Endometrium (tissue), 2 donors: ENCODE measurements around the gene SDK1.

Experiments used
- FAIRE-seq: peaks from 2 replicates; lab custom pipeline; 2012; peaks lifted over from hg19 to GRCh38; lab: Jason Lieb, UNC
- donor health status: control.
- donor health status: control.

SDK1 gene

DNA sequence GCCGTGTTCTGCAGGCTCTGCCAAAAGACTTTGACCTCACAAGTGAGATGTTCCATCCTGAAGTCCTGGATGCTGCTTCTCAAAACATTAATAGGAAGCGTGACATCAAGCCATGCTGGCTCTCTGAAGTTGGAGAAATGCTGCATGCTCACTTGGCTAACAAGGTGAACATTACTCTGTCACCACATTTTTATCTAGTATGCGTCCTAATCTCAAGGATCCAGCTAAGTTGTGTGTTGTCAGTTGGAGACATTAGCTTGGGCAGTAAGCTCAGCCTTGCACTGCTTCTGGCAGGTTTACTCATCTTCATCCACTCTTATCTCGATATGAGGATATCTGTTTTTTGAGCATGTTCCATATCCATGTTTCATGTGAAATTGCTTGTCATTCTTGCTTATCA lies 165.2 kb downstream of the SDK1 start:
- FAIRE-seq: no peak

DNA sequence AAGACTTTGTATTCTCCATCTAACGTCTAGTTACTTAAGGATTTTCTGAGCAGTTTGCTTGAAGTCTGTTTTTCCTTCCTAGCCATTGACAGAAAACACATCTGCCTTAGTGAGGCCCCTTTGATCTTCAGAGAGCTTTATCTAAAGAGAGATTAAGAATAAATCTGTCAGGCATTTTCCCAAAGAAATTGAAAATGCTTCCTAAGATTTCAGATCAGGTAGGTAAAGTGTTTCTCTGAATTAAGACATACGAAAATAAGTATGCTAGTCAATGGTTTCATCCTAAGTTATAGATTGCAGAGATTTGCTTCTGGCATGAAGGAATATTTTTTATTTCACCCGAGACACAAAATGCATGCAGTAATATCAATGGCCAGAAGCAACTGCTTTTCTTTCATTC lies 168.6 kb downstream of the SDK1 start:
- no peak for FAIRE-seq

DNA sequence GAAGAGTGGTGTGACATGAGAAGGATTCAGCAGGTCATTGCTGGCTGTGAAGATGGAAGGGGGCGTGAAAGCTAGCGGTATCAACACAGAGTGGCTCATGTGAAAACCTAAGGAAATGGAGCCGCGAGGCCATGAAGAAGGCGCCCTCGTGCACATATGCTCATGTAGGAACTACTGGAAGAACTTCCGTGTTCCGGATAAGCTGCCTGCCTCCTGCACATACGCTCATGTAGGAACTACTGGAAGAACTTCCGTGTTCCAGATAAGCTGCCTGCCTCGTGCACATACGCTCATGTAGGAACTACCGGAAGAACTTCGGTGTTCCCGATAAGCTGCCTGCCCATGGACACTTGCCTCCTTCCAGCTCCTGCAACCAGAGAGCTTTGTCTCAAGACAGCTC lies 179.1 kb downstream of the SDK1 start:
- FAIRE-seq: no peak

DNA sequence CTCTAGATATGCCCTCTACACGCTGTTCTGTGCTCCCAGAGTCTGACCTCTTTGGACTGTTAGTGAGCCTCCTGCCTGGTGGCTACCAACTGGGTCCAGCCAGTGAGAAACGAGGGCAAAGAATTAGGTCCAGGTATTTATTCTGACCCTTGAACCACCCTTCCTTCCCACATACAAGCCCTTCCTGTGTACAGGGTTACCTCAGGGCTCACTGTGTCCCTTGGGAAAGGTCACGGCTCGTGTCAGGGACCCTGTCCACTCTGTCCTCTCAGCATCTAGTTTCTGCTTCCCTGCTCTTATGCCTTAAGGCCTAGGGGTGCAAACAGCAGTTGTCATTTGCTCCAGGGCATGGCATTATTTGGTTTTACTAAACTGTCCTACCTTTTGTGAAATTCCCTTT lies 180.4 kb downstream of the SDK1 start:
- no peak for FAIRE-seq

DNA sequence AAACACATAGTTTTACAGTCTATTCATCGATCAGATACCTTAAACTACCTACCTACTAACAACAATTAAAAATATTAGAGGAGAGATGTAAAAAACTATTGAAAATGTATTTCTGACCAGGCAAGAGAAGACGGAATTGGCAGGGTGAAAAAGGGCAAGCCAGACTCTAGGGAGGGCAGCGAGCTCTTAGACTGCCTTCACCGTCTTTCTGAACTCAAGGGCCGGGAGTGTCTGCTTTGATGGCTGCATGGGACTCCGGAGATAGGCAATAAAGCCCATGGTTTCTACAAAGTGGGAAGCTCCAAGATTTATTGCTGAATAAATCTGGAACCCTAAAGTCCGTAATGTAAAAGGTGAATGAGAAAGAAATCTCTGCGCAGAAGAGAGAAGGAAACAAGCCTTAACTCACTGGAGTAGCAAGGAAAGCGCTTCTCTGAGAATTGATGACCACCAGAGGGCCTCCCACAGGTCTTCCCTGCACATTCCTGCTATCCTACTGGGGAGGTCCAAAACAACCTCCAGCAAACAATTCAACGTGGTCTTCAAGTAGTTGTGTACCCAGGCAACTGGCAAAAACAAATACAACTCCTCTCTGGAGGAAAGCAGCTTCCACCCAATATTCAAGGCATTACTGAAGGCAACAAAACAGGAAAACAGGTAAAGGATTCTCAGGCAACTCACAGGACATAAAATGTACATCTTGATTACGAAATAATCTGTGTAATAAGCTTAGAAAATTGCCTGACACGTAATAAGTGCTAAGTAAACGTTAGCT lies 181.3 kb downstream of the SDK1 start:
- FAIRE-seq: no peak

DNA sequence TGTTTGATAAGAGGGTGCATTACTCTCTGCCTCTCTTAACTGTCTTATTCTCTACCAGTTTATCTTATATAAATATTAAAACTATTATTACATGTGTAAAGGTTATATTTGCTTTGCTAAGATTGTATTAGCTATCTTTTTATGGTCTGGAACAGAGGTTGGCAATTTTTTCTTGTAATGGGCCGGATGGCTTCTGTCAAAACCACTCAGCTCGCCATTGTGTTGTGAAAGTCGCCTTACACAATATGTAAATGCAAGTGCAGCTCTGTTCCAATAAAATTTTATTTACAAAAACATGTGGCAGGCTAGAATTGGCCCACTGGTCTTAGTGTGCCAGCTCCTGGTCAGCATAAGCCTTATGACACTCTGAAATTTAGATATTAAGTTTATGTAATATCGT lies 185.8 kb downstream of the SDK1 start:
- FAIRE-seq: no peak

DNA sequence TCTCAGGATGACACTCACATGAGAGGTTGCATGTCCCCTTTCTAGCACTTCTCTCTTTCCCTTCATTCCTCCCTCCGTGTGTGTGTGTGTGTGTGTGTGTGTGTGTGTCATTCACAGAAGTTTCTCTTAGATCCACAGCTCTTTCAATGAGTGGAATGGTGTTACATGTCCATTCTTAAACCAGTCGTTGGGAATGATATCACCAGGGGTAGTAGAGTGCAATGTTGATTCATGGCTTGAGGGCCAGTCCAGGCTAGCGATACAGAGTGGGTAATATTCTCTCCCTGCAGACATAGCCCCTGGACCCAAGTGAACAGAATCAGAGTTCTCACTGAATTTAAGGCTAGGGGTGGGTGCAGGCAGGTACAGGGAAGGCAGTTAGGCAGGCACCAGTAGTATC lies 187.8 kb downstream of the SDK1 start:
- FAIRE-seq: no peak

DNA sequence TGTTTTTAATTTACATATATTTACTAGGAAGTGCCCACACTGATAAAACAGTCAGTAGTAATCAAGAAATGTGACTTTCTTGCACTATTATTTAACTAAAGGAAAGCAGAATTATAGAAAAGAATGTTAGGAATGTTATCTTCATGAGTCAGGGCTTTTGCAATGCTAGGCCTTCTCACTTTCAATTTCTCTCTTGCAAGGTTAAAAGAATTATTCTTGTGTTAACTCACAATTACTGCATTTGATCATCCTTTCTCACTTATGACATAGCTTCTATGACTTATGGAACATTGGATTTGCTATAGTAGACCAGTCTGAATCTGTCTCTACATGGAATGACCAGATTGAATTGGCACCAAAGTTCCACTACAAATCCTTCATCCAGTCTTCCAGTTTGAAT lies 192.4 kb downstream of the SDK1 start:
- no peak for FAIRE-seq

DNA sequence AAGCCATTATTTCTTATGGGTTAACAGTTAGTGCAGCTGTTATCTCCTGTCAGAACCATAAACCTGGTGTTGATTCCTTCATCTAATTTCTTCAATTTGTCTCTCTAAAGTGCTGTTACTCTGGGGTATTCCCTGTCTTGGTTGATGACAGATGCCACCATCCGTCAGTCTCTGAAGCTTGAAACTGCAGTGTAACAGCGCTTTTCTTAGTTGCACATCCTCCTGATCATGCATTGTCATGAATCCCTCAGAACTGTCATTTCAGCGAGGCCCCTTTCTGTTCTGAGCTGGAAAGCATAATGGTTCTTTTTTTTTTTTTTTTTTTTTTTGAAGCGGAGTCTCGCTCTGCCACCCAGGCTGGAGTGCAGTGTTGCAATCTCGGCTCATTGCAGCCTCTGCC lies 193.9 kb downstream of the SDK1 start:
- FAIRE-seq: no peak

DNA sequence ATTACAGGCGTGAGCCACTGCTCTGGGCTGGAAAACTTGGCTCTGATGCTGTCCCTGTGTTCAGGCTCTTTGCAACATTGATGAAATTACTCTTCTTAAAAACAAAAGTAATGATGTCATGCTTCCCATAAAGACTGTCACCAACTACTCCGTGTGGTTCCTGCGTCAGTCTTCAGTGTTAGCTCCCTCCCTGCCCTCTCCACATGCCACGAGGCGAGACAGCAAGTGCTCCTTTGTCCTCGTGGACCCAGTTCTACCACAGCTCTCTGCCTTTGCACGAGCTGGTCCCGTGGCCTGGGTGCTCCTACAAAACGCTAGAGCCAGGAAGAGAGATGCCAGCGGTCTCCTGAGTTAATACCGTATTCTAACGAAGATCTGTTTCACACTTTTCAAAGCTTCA lies 194.5 kb downstream of the SDK1 start:
- no peak for FAIRE-seq

DNA sequence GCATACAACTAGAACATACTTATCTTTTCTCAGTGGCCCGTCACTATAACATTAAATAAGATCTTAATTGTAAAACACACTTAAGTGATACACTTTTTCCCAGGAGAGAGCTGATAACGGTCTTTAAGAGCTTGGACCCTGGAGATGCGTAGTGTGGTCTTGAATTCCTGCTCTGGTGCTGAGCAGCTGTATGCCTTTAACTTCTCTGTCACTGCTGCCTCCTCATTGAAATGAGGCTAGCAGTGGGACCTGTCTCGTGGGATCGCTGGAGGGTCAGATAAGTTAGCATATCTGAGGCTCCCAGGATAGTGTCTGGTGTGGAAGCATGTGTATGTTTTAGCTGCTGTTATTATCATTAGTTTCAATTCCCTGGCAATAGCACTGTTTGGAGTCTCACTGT lies 194.9 kb downstream of the SDK1 start:
- no peak for FAIRE-seq

DNA sequence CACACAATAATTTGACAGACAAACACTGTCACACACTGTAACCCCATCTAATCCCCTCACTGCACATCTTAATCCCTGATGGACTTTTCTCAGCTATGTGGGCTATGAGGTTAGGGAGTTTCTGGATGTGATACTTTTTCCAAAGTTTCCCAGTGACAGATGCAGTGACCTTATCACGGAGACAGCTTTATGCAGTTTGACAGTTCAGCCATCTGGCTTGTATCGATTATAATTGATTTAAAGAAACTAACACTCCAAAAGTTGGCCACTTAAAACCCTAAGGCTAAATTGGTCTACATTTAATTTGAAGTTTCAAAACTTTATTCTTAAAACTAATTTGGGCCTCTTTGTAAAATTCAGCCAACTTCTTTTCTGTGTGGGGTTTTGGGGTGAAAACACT lies 196.7 kb downstream of the SDK1 start:
- no peak for FAIRE-seq

DNA sequence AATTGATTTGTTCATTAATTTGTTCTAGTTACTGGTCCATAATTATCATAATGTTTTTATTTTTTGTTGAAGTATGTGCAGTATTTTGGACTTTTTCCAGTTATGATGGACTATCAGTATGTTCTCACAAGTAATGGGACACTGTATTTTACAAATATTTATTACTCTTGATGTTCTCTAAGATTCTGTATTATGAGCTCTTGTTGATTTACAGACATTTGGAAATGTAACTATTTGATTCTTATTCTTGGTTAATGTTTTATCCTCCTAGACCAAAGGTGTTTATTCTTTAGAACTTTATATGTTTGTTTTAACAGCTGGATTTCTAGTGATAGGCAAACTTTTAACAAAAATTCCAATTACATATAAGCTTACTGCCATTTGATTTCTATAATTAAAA lies 200.6 kb downstream of the SDK1 start:
- no peak for FAIRE-seq

DNA sequence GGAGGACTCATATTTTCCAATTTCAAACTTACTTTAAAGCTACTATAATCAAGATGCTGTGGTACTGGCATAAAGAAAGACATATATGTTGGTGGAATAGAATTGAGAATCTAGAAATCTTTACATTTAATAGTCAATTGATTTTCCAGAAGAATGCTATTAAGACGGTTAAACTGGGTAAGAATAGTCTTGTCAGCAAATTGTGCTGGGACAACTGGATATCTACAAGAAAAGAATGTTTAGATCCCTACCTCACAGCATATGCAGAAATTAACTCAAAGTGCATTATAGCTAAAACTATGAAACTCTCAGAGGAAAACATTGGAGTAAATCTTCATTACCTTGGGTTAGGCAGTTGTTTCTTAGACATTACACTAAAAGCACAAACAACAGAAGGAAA lies 203.3 kb downstream of the SDK1 start:
- FAIRE-seq: no peak

DNA sequence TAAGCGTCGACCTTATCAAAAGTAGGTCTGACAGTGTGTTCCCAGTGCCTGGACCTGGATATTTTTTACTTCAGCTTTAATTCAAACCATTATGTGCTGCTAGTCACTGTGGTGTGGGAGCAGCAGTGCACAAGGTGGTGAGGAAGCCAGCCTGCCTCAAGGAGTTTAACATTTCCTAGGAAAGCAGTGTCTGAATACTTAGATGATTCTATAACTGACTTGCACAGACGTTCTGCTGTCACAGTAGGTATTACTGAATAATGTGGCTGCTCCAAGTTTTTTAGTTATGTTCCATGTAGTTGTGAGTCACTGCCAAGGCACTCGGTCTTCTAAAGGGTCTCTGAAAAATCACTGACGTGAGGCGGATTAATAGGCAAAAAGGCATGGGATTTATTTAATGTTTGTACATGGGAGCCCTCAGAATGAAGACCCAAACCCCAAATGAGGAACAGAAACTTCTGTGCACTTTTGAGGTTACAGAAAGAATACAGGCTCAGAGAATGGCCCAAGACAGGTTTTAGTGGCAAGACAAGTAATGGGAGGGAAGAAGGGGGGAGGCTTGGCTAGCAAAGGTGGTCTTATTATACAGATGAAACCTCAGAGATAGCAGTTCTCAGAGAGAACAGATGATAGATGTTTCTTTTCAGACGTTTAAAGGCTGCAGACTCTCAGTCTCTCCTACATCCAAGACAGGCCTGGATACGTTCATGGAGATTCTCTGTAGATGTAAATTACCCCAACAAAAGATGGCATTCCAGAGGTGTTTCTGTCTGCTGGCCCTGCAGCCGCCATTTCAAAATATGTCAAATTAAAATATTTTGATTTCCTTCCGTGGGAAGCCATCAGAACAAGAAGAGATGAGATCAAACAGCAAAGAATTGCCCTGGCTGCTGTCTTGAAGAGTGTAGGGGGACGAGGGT lies 209.3 kb downstream of the SDK1 start:
- FAIRE-seq: no peak

DNA sequence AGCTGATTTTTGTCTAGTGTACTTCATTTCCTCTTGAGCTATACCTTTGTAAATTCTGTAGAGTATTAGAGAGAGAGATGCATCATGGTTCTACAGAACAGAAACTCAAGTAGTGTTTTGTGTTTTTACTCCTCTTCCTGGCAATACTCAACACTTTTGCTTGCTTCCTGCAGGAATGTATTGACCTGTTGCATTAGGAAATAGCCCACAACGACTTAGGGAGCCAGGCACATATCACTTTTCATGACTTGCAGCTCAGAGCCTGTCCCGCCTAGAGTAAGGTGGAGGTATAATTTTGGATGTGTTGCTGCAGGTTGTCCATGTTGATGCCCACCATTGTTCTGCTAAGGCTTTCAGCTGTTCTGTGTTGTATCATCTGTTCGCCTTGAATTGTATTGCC lies 216.3 kb downstream of the SDK1 start:
- FAIRE-seq: no peak

DNA sequence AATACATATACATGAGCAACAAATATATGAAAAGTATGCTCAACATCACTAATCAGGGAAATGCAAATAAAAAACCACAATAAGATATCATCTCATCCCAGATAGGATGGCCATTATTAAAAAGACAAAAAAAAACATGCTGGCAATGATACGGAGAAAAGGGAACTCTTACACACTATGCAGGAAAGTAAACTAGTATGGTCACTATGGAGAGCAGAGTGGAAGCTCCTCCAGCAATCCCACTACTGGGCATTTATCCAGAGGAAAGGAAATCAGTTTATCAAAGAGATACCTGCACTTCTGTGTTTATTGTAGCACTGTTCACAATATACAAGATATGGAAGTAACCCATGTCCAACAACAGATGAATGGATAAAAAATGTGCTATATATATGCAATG lies 217.5 kb downstream of the SDK1 start:
- no peak for FAIRE-seq

DNA sequence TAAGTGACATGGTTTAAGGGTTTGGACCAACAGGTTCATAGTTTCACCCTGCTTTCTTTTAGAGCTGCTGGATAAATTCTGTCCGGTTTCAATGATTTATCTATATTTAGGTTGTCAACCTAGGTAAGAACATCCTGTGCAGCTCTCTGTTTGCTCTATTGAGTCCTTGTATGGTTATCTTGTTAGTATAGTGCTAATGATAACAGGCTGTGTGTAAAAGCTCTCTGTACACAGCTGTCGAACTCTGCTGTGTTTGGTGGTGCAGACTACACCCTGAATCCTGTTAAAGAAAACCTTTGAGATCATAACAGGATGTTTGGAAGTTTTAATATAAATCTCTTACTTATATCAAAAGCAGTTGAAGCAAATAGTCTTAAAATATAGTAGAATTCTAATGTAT lies 219.2 kb downstream of the SDK1 start:
- no peak for FAIRE-seq

DNA sequence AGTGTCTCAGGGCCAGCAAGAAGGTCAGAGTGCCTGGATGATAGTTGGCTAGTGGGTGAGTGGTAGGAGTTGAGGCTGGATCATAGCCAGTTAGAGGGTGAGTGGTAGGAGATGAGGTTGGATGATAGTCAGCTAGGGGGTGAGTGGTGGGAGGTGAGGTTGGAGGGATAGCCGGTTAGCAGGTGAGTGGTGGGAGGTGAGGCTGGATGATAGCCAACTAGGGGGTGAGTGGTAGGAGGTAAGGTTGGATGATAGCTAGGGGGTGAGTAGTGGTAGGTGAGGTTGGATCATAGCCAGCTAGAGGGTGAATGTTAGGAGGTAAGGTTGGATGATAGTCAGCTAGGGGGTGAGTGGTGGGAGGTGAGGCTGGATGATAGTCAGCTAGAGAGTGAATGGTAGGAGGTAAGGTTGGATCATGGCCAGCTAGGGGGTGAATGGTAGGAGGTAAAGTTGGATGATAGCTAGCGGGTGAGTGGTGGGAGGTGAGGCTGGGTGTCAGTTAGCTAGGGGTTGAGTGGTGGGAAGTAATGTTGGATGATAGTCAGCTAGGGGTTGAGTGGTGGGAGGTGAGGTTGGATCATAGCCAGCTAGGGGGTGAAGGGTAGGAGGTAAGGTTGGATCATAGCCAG lies 226.6 kb downstream of the SDK1 start:
- FAIRE-seq: no peak

DNA sequence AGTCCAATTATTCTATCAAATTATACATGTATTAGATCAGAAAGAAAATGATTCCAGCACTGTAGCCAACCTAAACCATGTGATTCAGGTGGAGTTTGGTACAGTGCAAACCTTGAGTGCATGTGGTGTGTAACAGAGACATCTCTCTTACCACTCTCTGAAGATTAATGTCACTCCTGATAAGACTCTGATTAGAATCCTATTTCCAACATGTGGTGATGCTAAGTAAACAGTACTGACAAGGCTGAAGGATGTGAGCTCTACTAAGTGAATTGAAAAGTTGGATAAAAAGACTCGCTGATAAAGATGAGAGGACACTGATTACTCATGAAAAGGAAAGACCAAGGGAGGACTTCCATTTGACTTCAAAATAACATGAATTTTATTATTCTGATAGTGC lies 232.0 kb downstream of the SDK1 start:
- no peak for FAIRE-seq

DNA sequence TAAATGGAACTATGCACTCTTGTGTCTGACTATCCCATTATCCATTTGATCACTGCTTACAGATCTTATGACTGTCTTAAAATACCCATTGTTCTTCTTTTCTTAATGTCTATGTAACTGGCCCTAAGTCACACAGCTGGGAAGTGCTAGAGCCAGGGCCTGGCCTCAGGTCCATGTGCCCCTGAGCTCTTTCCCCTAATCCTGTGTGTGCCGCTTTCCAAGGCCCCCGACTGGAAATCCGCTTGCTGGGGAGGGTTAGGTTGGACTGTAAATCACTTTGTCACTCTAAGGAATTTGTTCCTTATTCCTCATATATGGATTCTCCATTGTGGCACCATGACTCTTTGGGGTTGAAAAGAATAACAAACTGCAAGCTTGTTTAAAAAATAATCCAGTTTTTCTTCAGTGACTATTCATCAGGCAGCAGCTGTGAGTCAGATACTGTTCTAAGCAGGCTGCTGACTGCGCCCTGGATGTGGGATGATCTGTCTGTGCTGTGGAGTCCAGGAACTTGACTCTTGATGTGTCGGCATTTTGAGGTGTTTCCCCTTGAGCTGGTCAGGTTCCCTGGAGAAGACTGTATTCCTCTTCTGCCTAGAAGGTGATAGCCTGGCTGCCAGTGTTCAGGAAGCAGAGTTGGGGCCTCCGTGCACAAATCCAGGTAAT lies 236.3 kb downstream of the SDK1 start:
- FAIRE-seq: no peak

DNA sequence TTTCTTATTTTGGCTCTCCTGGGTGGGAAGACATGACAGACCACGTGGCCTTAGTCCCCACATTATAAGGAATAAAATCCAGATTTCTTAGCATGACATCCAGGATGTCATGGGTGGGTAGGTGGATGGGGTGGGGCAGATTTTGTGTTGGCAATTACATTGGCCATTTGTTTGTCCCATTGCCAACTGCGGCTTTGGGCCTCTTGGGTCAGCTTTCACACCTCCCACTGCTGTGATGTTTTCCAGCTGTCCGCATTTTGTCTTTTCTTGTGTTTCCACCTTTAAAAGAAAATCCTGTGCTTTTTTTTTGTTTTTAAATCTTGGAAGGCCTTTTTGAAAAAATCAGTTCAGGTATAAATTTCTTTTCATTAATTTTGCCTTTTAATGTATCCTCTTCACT lies 237.0 kb downstream of the SDK1 start:
- no peak for FAIRE-seq
